ENCODE measurements around the gene ASB7.

DNA sequence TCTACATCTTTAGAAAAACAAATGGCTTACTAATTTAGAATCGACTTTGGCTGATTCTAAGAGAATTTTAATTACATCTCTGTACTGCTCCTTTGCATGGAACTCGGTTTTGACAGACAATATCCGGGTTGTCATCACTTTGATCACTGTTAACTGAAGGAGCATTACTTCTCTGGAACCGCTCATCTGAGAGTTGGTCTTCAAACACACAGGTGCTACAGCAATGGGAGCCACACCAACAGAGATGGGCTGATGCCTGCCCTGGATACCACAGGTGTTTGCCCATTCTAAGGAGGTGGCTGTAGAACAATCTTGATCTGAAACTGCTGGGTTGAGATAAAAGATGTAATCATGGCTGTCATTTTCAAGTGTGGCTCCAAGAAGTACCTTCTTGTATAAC, 22.0 kb upstream of the ASB7 start:
- TF ChIP-seq, protein P1, sequence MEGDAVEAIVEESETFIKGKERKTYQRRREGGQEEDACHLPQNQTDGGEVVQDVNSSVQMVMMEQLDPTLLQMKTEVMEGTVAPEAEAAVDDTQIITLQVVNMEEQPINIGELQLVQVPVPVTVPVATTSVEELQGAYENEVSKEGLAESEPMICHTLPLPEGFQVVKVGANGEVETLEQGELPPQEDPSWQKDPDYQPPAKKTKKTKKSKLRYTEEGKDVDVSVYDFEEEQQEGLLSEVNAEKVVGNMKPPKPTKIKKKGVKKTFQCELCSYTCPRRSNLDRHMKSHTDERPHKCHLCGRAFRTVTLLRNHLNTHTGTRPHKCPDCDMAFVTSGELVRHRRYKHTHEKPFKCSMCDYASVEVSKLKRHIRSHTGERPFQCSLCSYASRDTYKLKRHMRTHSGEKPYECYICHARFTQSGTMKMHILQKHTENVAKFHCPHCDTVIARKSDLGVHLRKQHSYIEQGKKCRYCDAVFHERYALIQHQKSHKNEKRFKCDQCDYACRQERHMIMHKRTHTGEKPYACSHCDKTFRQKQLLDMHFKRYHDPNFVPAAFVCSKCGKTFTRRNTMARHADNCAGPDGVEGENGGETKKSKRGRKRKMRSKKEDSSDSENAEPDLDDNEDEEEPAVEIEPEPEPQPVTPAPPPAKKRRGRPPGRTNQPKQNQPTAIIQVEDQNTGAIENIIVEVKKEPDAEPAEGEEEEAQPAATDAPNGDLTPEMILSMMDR (IDR thresholded peaks at IDR 0.05 in 4 of 5, conservative IDR thresholded peaks at IDR 0.05 in 1 of 5), result no peak
- TF ChIP-seq POLR2A (IDR thresholded peaks at IDR 0.05), result no peak

Measured in gastrocnemius medialis (tissue), 4 donors.